ENCODE data around the gene TIMM17B.

- TF ChIP-seq CTCF (IDR thresholded peaks at IDR 0.05) (no peak), NFE2L2 (conservative IDR thresholded peaks at IDR 0.05; ENCODE audit: low read length) (no peak), BCL3 (IDR thresholded peaks at IDR 0.05) (no peak), RARB (CRISPR knock-in tag; IDR thresholded peaks at IDR 0.05) (no peak)
These were observed 5.2 kb upstream of the TIMM17B start for GRCh38 chrX:48902776-48903175.

Measured in A549 (cell line).